Body of pancreas (tissue), 4 donors: ENCODE results near the gene SNX11.

ENCODE experiments used
- POLR2A ChIP-seq, 3 donors: fragments of 450-650 bp; IDR thresholded peaks; one replicate each; pipeline ENCODE4 v1.6.1; 2016; ENCODE audit warnings: antibody characterized with exemption in 3 of 3, mild to moderate bottlenecking in 2 of 3
- TF ChIP-seq, protein P1 (sequence below), 7 experiments: fragments of 450-650 bp in 4 of 7; fragments of 200-600 bp in 3 of 7; sonication (generic) in 3 of 7; IDR thresholded peaks; one replicate each; pipeline ENCODE4 v1.5.1; 2016 to 2019; ENCODE audit warnings: antibody characterized with exemption in 7 of 7

DNA sequence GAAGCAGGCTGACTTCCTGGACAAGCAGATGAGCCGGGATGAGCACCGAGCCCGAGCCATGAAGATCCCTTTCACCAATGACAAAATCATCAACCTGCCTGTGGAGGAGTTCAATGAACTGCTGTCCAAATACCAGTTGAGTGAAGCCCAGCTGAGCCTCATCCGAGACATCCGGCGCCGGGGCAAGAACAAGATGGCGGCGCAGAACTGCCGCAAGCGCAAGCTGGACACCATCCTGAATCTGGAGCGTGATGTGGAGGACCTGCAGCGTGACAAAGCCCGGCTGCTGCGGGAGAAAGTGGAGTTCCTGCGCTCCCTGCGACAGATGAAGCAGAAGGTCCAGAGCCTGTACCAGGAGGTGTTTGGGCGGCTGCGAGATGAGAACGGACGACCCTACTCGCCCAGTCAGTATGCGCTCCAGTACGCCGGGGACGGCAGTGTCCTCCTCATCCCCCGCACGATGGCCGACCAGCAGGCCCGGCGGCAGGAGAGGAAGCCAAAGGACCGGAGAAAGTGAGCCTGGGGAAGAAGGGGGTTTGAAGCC lies 48.4 kb upstream of the SNX11 start:
- TF ChIP-seq, protein P1, sequence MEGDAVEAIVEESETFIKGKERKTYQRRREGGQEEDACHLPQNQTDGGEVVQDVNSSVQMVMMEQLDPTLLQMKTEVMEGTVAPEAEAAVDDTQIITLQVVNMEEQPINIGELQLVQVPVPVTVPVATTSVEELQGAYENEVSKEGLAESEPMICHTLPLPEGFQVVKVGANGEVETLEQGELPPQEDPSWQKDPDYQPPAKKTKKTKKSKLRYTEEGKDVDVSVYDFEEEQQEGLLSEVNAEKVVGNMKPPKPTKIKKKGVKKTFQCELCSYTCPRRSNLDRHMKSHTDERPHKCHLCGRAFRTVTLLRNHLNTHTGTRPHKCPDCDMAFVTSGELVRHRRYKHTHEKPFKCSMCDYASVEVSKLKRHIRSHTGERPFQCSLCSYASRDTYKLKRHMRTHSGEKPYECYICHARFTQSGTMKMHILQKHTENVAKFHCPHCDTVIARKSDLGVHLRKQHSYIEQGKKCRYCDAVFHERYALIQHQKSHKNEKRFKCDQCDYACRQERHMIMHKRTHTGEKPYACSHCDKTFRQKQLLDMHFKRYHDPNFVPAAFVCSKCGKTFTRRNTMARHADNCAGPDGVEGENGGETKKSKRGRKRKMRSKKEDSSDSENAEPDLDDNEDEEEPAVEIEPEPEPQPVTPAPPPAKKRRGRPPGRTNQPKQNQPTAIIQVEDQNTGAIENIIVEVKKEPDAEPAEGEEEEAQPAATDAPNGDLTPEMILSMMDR (IDR thresholded peaks at IDR 0.05), result no peak
- TF ChIP-seq POLR2A (IDR thresholded peaks at IDR 0.05), result no peak
